GM10847 (cell line): ENCODE measurements around the gene PRPF6.

Experiments
- POLR2A ChIP-seq: IDR thresholded peaks from 2 replicates; pipeline ENCODE4 v1.6.1; 2011; ENCODE audit not compliant: insufficient read length; ENCODE audit errors: extremely low read depth

PRPF6 gene

DNA sequence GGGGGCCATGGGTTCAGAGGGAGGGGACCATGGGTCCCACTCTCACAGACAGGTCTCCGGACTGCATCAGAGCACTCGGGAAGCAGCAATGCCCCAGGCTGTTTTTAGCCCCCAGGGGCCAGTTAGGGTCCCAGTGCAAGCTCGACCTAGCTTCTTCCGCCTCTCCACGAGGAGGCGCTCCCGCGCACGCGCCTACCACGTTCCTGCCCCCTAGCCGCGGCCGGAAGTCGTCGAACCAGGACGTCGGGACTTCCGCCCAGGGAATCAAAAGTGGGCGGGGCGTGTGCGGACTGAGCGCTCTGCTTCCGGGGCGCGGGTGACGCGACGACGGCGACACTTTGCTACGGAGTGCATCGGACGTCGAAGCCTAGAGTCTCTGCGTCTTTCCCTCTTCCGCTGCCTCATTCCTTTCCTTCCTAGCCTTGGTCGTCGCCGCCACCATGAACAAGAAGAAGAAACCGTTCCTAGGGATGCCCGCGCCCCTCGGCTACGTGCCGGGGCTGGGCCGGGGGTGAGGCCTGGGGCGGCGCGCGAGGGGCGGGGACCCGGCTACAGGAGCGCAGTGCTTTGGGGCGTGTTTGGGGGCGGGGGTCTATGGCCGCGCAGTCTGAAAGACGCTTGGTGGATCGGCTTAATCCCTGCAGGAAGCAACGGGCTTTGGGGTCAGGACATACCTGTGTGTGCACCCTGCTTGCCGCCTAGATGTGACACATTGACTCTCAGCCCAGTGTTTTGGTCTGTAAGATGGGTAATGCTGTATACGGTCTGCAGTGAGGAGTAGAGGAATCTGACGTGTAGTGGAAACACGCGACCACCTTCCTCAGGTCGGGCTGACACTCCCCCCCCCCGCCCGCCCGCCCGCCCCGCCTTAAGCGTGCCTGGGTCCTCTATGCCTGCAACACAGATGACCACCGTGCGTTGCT lies at the start of gene PRPF6:
Gene PRPF6, plus strand, starts transcription at position 327 of the 923 bp plus-strand sequence. Its CDS starts 114 bp downstream, at position 441.
- peak; percentile 61 for TF ChIP-seq POLR2A

- no peak for TF ChIP-seq POLR2A
These were observed 49.2 kb upstream of the PRPF6 start for GRCh38 chr20:63931735-63932134.

DNA sequence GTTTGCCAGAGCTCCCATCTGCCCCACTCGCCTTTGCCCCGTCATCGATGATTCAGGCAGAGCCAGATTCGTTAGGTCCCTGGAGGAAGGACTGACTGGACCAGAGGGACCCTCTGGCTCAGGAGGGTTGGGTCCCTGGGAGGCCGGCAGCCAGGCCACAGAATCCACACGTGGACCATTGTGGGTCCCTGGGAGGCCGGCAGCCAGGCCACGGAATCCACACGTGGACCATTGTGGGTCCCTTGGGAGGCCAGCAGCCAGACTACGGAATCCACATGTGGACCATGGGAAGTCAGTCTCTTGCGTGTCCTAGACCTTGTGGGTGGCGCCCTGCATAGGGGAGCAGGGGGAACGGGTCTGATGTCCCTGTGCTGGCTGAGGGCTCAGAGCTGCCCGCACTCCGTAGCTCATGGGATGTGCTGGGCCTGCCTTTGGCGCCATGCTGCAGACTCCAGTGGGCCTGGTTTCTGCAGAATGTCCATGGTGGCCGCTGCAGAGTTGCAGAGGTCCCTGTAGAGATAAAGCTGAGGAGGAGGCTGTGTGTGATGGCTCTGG lies 48.2 kb upstream of the PRPF6 start:
- no peak for TF ChIP-seq POLR2A

DNA sequence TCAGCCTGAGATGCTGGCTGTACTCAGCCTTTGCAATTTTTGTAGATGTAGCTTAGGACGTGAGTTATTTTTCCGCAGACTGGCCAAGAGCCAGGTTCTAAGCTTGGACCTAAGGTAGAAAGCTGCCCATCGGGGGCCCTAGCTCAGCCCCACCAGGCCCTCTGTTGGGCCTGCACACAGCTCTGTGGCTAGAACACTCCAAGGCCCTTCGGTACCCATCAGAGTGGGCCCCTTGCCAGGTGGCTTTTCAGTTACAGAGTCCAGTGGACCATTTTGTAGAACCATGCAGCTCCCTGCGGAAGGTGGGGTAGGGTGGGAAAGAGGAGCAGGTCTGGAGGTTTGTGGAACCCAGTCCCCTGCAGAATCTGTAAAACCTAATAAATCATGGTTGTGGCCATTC lies 47.3 kb upstream of the PRPF6 start:
- no peak for TF ChIP-seq POLR2A

- TF ChIP-seq POLR2A: no peak
These were observed 46.5 kb upstream of the PRPF6 start for GRCh38 chr20:63934271-63935068.

GRCh38 chr20:63935447-63935846 lies 45.5 kb upstream of the PRPF6 start:
- TF ChIP-seq POLR2A: no peak

DNA sequence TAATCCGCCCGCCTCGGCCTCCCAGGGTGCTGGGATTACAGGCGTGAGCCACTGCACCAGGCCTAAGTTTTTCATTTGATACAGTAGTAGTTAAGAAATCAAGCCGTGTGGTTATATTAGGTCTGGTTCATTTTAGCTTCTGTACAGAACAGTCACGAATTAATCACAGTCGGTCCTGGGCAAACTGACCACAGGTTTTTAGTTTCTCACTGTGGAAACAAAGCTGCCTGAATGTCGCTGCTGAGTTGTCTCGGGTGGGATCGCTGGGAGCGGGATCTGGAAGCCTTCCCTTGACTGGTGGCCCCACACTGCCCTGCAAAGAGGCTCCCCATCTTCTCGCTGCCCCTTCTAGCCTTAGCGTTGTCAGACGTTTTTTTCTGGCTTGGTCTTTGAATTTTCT lies 43.3 kb upstream of the PRPF6 start:
- TF ChIP-seq POLR2A: no peak

GRCh38 chr20:63939061-63939935 lies 41.6 kb upstream of the PRPF6 start:
- TF ChIP-seq POLR2A: no peak

GRCh38 chr20:63940071-63940471 lies 40.9 kb upstream of the PRPF6 start:
- TF ChIP-seq POLR2A: no peak

DNA sequence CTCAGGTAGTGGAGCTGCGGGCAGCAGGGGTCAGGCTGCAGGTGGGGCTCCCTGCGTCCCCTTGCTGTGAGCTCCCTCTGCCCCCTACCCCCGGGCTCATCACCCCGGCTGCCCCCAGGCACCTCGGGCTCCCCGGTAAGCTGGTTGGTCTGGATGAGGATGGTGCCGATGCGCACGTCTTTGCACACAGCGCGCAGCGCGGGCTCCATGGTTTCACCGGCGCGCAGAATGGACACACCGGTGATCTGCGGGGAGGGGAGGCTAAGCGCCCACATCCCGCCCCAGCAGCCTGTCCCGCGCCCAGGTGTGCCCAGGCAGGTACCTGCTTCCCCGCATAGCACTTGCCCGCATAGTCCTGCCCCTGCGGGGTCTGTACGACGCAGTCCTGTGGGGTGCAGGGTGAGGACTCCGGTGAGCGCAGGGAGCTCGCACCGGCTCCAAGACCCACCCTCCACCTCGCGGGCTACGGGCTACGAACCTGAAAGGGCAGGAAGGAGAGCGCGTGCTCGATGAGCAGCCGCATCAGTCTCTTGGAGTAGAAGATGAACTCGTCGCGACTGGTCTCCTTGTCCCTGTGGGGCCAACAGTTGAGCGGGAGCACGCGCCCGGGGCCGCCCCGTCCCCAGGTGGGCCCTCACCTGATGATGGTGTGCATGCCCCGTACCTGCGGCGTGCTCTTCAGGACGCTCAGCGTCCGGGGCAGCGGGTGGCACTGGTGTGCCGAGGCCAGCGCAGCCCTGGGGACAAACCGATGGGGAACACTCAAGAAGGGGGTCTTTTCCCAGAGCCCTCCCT lies 40.3 kb upstream of the PRPF6 start:
- no peak for TF ChIP-seq POLR2A

DNA sequence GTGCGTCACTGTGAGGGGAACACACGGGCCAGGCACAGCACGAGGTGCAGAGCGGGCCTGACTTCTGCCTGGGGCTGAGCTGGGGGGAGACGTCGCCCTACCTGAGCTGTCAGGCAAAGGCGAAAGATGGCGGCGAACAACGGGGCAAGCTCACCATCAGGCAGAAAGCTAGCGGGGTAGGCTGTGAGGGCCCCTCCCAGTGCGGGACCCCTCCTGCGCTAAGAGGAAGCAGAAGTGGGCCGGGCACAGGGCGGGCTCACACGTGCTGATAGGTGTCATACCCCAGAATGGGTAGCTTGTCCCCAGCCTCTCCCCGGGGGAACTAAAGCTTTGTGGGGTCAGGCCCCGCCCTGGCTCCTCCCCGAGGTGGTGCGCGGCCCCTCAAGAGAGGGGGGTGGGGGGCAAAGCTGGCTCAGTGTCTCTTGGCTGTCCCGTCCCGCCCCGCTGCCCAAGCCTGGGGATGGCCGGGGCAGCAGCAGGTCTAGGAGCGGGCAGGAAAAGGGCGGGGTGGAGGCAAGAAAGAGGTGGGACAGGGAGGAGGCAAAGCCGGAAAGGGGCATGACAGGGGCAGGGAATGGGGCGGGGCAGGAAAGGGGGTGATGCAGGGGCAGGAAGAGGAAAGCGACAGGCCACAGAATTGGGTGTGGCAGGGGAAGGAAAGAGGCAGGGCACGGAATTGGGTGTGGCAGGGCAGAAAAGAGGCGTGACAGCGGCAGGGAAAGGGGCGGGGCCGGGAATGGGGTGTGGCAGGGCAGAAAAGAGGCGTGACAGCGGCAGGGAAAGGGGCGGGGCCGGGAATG lies 39.5 kb upstream of the PRPF6 start:
- TF ChIP-seq POLR2A: no peak

DNA sequence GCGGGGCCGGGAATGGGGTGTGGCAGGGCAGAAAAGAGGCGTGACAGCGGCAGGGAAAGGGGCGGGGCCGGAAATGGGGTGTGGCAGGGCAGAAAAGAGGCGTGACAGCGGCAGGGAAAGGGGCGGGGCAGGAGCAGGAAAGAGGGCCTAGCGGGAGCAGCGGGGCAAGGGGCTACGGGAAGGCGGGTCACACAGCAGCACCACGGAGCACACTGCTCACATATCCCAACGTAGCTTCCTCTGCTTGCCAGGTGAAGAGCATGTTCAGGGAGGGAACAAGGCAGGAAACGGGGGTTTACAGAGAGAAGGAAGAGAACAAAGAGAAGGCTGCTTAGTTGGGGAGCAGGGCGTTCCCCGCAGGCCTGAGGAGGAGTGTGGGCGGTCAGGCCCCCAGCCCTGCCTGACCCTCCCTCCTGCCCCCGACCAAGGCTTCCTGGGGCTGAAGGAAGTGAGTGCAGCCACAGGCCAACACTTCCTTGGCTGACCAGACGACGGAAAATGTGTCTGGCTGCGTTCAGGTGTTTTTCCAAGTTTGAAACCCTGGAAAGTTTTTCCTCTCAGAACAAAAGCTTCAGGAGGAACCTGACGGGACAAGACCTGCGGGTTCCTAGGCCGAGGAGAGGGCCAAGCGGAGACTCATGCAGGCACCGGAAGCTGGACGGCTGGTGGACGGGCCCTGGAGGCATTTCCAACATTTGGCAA lies 38.5 kb upstream of the PRPF6 start:
- TF ChIP-seq POLR2A: no peak
